Thoracic aorta (tissue), 2 donors: ENCODE results near the gene STAP2. TPM values are rescaled to one million over a fixed set of nuclear protein-coding genes. Genes with fewer than 3 reads are reported as not detected.

Experiments used
- ATAC-seq: fragments of 150-250 bp; one replicate; pipeline ENCODE4 v1.8.0; 2017; ENCODE audit warnings: low read depth; ENCODE audit not compliant: insufficient number of reproducible peaks, low FRiP score
- DNase-seq: peaks from one replicate; pipeline ENCODE4 v3.0.0-alpha.2; 2020; ENCODE audit warnings: low spot score
- H3K27ac ChIP-seq, 2 donors: fragments of 200-600 bp; sonication (generic); 1 replicate in 1 of 2; 2 replicates in 1 of 2; pipeline ENCODE4 v1.5.1; 2016; ENCODE audit warnings: mild to moderate bottlenecking in 2 of 2, moderate library complexity in 2 of 2
- H3K27me3 ChIP-seq: fragments of 200-600 bp; sonication (generic); replicated peaks from 2 replicates; pipeline ENCODE4 v1.6.0; 2016; ENCODE audit warnings: mild to moderate bottlenecking; ENCODE audit not compliant: insufficient read depth
- H3K36me3 ChIP-seq: fragments of 200-600 bp; sonication (generic); one replicate; pipeline ENCODE4 v1.5.1; 2016
- H3K4me1 ChIP-seq, 2 donors: fragments of 200-600 bp; sonication (generic); 1 replicate in 1 of 2; 2 replicates in 1 of 2; pipeline versions ENCODE4 v1.5.1 to v1.6.0; 2016; ENCODE audit warnings: low read depth in 2 of 2, mild to moderate bottlenecking in 1 of 2; ENCODE audit not compliant: control insufficient read depth in 1 of 2
- H3K4me3 ChIP-seq: fragments of 200-600 bp; sonication (generic); 2 replicates; pipeline ENCODE4 v1.5.1; 2016; ENCODE audit warnings: mild to moderate bottlenecking
- H3K9me3 ChIP-seq: fragments of 200-600 bp; sonication (generic); 2 replicates; pipeline ENCODE4 v1.5.1; 2016
- CTCF ChIP-seq: fragments of 200-600 bp; sonication (generic); IDR thresholded peaks from one replicate; pipeline ENCODE4 v1.5.1; 2019; ENCODE audit warnings: antibody characterized with exemption
- total RNA-seq, 2 donors: library from RNA; depleted of rRNA; stranded (reverse); fragments of >200 nt; gene quantifications; one replicate each; pipeline versions ENCODE4 v1.1.0 to v1.2.3, GENCODE V29; 2016

The STAP2 gene
- total RNA-seq, 2 donors from 2014 or later = not detected

- H3K36me3 ChIP-seq = peaks cover 51% of the 10 kb centered on the region
- no peak overlapping the region for H3K4me3 ChIP-seq
- ATAC-seq = no peak
- no peak overlapping the region for H3K27ac ChIP-seq
- TF ChIP-seq CTCF = no peak
- H3K27me3 ChIP-seq = no peaks in the 10 kb centered on the region
- no peaks in the 10 kb centered on the region for H3K9me3 ChIP-seq
- no peak for DNase-seq
- no peaks in the 10 kb centered on the region for H3K4me1 ChIP-seq
Observed at GRCh38 chr19:4362101-4362828, 23.6 kb upstream of the STAP2 start.

GRCh38 chr19:4361152-4362046 lies 22.8 kb upstream of the STAP2 start:
- ATAC-seq (no peak), DNase-seq (no peak)
- H3K9me3 ChIP-seq = no peaks in the 10 kb centered on the region
- no peak overlapping the region for H3K27ac ChIP-seq
- H3K4me1 ChIP-seq = no peaks in the 10 kb centered on the region
- H3K4me3 ChIP-seq = no peak overlapping the region
- H3K27me3 ChIP-seq = no peaks in the 10 kb centered on the region
- H3K36me3 ChIP-seq = peaks cover 51% of the 10 kb centered on the region
- no peak for TF ChIP-seq CTCF

GRCh38 chr19:4360641-4361151 lies 22.1 kb upstream of the STAP2 start:
- no peak overlapping the region for H3K4me3 ChIP-seq
- H3K27me3 ChIP-seq = no peaks in the 10 kb centered on the region
- no peaks in the 10 kb centered on the region for H3K9me3 ChIP-seq
- peaks cover 47% of the 10 kb centered on the region for H3K36me3 ChIP-seq
- H3K4me1 ChIP-seq = no peaks in the 10 kb centered on the region
- DNase-seq (no peak), ATAC-seq (no peak)
- TF ChIP-seq CTCF = no peak
- H3K27ac ChIP-seq = no peak overlapping the region

GRCh38 chr19:4360081-4360569 lies 21.5 kb upstream of the STAP2 start:
- TF ChIP-seq CTCF = no peak
- H3K36me3 ChIP-seq = peaks cover 41% of the 10 kb centered on the region
- H3K9me3 ChIP-seq = no peaks in the 10 kb centered on the region
- no peaks in the 10 kb centered on the region for H3K27me3 ChIP-seq
- no peak overlapping the region for H3K4me3 ChIP-seq
- no peak overlapping the region for H3K27ac ChIP-seq
- ATAC-seq = no peak
- DNase-seq = no peak
- H3K4me1 ChIP-seq = no peaks in the 10 kb centered on the region

GRCh38 chr19:4359627-4360000 lies 21.0 kb upstream of the STAP2 start:
- H3K27ac ChIP-seq = no peak overlapping the region
- peaks cover 39% of the 10 kb centered on the region for H3K36me3 ChIP-seq
- ATAC-seq (no peak), DNase-seq (no peak)
- H3K27me3 ChIP-seq = no peaks in the 10 kb centered on the region
- H3K4me3 ChIP-seq = no peak overlapping the region
- no peaks in the 10 kb centered on the region for H3K4me1 ChIP-seq
- TF ChIP-seq CTCF = no peak
- H3K9me3 ChIP-seq = no peaks in the 10 kb centered on the region
